Lower leg skin (tissue), 4 donors: Measurements from ENCODE around the gene FOXL2. TPM values are rescaled to one million over a fixed set of nuclear protein-coding genes. Genes with fewer than 3 reads are reported as not detected.

ENCODE experiments used
- DNase-seq, 2 donors: peaks; one replicate each; pipeline ENCODE4 v3.0.0-alpha.2; 2019; ENCODE audit warnings: low spot score in 2 of 2
- H3K4me3 ChIP-seq: fragments of 200-600 bp; sonication (generic); 2 replicates; pipeline ENCODE4 v1.5.1; 2017; ENCODE audit warnings: mild to moderate bottlenecking, low read depth; ENCODE audit not compliant: poor library complexity, severe bottlenecking
- POLR2A ChIP-seq, 2 donors: fragments of 450-650 bp; IDR thresholded peaks; one replicate each; pipeline ENCODE4 v1.6.1; 2016 to 2017; ENCODE audit warnings: antibody characterized with exemption in 2 of 2, mild to moderate bottlenecking in 1 of 2, moderate library complexity in 1 of 2
- WGBS, 2 donors: methylation state at CpG; one replicate each; pipeline ENCODE4 v1.1.5; 2018; 5-methylcytosine and 5-hydroxymethylcytosine counted together
- intact Hi-C: fragments of 100-400 bp; cut with DNase I; formaldehyde crosslinking; loops from one replicate; pipeline ENCODE4 v1.15.0; 2023; ENCODE audit warnings: low total_unique reads
- total RNA-seq, 4 donors: library from RNA; depleted of rRNA; stranded (reverse); fragments of >200 nt; gene quantifications; one replicate each; pipeline ENCODE4 v1.1.0, GENCODE V29; 2016
- TF ChIP-seq, protein P1 (sequence below), 3 donors: fragments of 450-650 bp; IDR thresholded peaks; one replicate each; pipeline ENCODE4 v1.5.1; 2016; ENCODE audit warnings: antibody characterized with exemption in 3 of 3, mild to moderate bottlenecking in 3 of 3, moderate library complexity in 2 of 3

FOXL2 gene
- total RNA-seq, 4 donors from 2014 or later = not detected

- intact Hi-C loops = no loop called here
Observed at GRCh38 chr3:138941259-138941885, 5.6 kb downstream of the FOXL2 start.

DNA sequence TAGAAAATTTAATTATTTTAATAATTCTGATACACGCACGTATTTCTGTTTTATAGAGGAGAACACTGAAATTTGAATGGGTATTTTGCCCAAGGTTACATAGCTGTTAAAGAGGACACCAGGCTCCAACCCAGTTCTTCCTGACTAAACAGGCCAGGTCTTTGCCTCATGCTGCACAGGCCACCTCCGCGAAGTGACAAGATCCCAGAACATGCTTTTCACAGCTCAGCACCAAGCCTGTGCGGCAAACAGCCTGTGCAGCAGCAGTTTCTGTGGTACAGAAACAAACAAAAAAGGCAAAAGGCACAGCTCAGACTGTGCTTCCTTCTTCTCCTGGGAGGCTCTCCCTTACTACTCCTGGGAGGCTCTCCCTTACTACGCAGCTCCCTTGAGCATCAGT, 6.5 kb downstream of the FOXL2 start:
- 85 to 86% methylated on average over 6 of the region's 6 CpGs for WGBS, 2 donors

More at GRCh38 chr3:138941259-138941885, 5.6 kb downstream of the FOXL2 start:
- WGBS, 2 donors = 63 to 72% methylated on average over 7 of the region's 7 CpGs
- no peak for TF ChIP-seq POLR2A (IDR thresholded peaks at IDR 0.05)
- TF ChIP-seq, protein P1, sequence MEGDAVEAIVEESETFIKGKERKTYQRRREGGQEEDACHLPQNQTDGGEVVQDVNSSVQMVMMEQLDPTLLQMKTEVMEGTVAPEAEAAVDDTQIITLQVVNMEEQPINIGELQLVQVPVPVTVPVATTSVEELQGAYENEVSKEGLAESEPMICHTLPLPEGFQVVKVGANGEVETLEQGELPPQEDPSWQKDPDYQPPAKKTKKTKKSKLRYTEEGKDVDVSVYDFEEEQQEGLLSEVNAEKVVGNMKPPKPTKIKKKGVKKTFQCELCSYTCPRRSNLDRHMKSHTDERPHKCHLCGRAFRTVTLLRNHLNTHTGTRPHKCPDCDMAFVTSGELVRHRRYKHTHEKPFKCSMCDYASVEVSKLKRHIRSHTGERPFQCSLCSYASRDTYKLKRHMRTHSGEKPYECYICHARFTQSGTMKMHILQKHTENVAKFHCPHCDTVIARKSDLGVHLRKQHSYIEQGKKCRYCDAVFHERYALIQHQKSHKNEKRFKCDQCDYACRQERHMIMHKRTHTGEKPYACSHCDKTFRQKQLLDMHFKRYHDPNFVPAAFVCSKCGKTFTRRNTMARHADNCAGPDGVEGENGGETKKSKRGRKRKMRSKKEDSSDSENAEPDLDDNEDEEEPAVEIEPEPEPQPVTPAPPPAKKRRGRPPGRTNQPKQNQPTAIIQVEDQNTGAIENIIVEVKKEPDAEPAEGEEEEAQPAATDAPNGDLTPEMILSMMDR (IDR thresholded peaks at IDR 0.05) = no peak
- no peak for DNase-seq
- no peak overlapping the region for H3K4me3 ChIP-seq

DNA sequence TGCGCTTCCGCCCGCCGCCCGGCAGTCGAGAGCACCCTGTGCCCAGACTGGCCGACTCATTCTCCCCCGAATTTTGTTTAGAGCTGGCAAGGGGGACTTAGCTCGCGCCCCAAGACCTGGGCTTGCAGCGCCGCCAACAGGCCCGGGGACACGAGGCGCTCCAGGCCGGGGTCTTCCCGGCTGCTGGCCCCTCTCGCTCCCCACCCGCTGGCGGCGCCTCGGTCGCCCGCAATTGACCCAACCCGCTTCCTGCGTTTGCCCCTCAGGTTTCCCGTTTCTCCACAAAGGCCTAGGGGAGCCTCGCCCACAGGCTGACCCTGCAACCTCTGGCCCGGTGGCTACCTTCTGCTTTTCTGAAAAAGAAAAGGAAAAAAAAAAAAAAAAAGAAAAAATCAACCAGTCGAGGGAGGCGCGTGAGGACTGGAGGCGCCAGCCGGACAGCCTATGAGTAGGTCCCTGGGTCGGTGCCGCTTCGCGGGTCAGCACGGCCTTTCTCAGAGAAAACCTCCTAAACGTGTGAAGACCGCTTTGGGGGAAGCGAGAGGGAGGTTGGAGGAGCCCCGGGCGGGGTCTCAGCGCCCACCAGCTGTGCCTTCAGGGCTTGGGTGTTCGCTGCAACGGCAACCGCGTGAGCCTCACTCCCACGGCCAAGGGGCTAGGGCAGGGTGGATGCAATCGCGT, 7.2 kb downstream of the FOXL2 start:
- H3K4me3 ChIP-seq = no peak overlapping the region
- 17 to 27% methylated on average over 46 to 47 of the region's 52 CpGs for WGBS, 2 donors
- intact Hi-C loops = loop anchor here (5.0 kb wide), 1 partner anchor 388 kb away; no protein-coding TSS in a partner anchor
- DNase-seq = no peak
- TF ChIP-seq, protein P1 (IDR thresholded peaks at IDR 0.05) = no peak
- TF ChIP-seq POLR2A (IDR thresholded peaks at IDR 0.05) = no peak

More for the DNA sequence above, 6.5 kb downstream of the FOXL2 start:
- H3K4me3 ChIP-seq = no peak overlapping the region
- TF ChIP-seq, protein P1 (IDR thresholded peaks at IDR 0.05) = no peak
- intact Hi-C loops = no loop called here
- no peak for DNase-seq

- DNase-seq = no peak
- TF ChIP-seq, protein P1 (IDR thresholded peaks at IDR 0.05) = no peak
- no peak for TF ChIP-seq POLR2A (IDR thresholded peaks at IDR 0.05)
- 12 to 18% methylated on average over 31 to 32 of the region's 32 CpGs for WGBS, 2 donors
- intact Hi-C loops = loop anchor here (5.0 kb wide), 1 partner anchor 388 kb away; no protein-coding TSS in a partner anchor
- no peak overlapping the region for H3K4me3 ChIP-seq
Observed at GRCh38 chr3:138938877-138939560, 7.9 kb downstream of the FOXL2 start.

DNA sequence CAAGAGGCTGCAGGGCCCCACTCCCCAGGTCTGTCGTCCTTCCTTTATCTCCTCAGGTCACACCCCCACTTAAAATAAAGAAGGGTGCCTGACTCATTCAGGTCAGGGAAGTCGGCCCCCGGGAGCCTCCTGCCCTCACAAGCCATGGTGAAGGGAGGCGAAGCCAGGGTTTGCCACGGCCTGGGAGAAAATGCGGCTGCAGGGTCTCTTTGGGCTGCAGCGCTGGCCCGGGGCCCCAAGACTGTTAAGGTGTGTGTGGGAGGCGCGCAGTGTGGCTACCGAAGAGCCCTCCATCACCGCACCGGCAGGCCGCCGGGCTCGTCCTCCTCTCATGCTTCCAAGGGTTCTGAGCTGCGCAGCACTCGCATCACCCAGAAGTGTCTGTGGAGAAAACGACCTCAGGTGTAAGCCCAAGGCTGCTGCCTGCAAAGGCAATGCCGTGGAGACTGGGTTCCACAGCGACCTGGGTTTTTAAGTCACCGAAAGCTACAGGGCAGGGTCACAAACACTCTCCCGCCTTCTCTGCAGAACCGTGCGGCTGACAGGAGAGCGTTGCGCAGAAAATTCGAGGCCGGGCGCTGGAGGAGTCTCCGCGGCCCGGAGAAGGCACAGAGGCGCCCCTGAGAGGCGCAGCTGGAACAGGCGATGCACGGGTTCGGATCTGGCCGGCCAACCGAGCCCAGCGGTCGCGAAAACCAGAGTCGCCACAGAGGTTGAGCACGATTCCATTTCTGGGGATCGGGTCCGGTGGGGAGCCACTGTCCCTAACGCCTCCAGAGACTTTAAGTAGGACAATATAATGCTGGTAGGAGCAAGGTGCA, 8.7 kb downstream of the FOXL2 start:
- no peak for DNase-seq
- H3K4me3 ChIP-seq = no peak overlapping the region
- no peak for TF ChIP-seq POLR2A (IDR thresholded peaks at IDR 0.05)
- TF ChIP-seq, protein P1 (IDR thresholded peaks at IDR 0.05) = no peak
- intact Hi-C loops = loop anchor here (5.0 kb wide), 1 partner anchor 389 kb away; no protein-coding TSS in a partner anchor
- 7 to 18% methylated on average over 38 to 42 of the region's 48 CpGs for WGBS, 2 donors
